ENCODE data around the gene AGPS.
A peak's percentile ranks its signal among the peaks of the same experiment; 100 is the strongest.

The AGPS gene
- long read RNA-seq, full-length matches to known transcripts: 58 of 71 reads
- long read RNA-seq, partial matches to known transcripts: 4 of 71 reads
- long read RNA-seq, other reads (novel, unspliced or antisense): 9 of 71 reads

DNA sequence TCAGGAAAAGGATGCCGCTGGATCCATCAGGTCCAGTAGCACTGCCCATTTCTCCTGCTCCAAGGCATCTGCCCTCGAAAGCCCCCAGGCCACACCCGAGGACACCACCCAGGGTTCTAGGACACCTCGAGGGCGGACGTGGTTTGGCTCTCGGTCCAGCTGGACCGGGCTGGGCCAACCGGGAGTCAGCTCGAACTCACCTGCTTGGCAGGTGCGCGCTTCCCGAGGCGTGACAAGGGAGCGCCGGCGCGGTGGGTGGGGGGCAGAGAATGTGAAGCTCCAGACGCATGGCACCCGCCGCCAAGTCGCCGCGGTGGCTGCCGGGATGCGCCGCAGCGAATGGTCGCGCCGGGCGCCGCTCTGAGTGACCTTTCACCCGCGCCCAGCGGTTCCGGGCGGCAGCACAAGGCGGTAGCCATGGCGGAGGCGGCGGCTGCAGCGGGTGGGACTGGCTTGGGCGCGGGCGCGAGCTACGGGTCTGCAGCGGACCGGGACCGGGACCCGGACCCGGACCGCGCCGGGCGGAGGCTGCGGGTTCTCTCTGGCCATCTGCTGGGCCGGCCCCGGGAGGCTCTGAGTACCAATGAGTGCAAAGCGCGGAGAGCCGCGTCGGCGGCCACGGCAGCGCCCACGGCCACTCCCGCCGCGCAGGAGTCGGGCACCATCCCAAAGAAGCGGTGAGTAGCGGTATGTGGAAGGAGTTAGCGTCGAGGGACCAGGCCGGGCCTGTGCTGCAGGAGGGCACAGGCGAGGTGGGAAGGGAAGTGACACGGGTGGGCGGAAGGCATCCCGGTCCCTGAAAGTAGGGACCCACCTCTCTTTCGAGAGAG lies at the start of gene AGPS:
TSS of gene AGPS (plus strand) at position 401 of the 830 bp plus-strand sequence. CDS start at position 418, 17 bp downstream.
- TF ChIP-seq SPI1 (IDR thresholded peaks at IDR 0.05; ENCODE audit: borderline replicate concordance, low read depth): peak; percentile 41; the same call in 1 of the 2 replicates
- no peak for TF ChIP-seq GABPA (IDR thresholded peaks at IDR 0.05; ENCODE audit: low read depth)
- TF ChIP-seq POLR2AphosphoS5 (IDR thresholded peaks at IDR 0.05; ENCODE audit: low read depth): peak; percentile 78
- no peak for TF ChIP-seq CTCF (IDR thresholded peaks at IDR 0.05; ENCODE audit: insufficient read depth, low read length)
- TF ChIP-seq, protein P1, sequence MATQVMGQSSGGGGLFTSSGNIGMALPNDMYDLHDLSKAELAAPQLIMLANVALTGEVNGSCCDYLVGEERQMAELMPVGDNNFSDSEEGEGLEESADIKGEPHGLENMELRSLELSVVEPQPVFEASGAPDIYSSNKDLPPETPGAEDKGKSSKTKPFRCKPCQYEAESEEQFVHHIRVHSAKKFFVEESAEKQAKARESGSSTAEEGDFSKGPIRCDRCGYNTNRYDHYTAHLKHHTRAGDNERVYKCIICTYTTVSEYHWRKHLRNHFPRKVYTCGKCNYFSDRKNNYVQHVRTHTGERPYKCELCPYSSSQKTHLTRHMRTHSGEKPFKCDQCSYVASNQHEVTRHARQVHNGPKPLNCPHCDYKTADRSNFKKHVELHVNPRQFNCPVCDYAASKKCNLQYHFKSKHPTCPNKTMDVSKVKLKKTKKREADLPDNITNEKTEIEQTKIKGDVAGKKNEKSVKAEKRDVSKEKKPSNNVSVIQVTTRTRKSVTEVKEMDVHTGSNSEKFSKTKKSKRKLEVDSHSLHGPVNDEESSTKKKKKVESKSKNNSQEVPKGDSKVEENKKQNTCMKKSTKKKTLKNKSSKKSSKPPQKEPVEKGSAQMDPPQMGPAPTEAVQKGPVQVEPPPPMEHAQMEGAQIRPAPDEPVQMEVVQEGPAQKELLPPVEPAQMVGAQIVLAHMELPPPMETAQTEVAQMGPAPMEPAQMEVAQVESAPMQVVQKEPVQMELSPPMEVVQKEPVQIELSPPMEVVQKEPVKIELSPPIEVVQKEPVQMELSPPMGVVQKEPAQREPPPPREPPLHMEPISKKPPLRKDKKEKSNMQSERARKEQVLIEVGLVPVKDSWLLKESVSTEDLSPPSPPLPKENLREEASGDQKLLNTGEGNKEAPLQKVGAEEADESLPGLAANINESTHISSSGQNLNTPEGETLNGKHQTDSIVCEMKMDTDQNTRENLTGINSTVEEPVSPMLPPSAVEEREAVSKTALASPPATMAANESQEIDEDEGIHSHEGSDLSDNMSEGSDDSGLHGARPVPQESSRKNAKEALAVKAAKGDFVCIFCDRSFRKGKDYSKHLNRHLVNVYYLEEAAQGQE (IDR thresholded peaks at IDR 0.05; ENCODE audit: insufficient replicate concordance, low read depth): peak; percentile 47
- Histone ChIP-seq H3K27me3 (ENCODE audit: insufficient read depth, poor library complexity, severe bottlenecking) (no peaks in the 10 kb centered on the region), H3K4me3 (replicated peaks; ENCODE audit: insufficient read depth, low read length) (peak within 1 kb of the TSS; percentile 75), H3K27ac (replicated peaks) (peak within 1 kb of the TSS; percentile 84)
- DNase-seq (ENCODE audit: low read depth in 1 of 2, low spot score in 1 of 2): peak; percentile 45 to 74

DNA sequence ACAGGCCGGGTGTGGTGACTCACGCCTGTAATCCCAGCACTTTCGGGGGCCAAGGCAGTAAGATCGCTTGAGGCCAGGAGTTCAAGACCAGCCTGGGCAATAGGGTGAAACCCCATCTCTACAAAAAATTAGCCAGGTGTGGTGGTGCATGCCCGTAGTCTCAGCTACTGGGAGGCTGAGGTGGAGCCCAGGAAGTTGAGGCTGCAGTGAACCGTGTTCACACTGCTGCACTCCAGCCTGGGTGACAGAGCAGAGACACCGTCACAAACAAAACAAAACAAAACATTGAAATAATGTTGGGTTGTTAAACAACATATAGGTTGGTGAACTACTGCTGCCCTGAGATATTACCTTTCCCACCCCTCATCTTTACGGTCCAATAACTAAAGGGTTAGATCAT lies 48.8 kb upstream of the AGPS start:
- TF ChIP-seq GABPA (IDR thresholded peaks at IDR 0.05; ENCODE audit: low read depth): no peak
- Histone ChIP-seq H3K27ac (replicated peaks) (no peak overlapping the region), H3K4me3 (replicated peaks; ENCODE audit: insufficient read depth, low read length) (no peak overlapping the region), H3K27me3 (ENCODE audit: insufficient read depth, poor library complexity, severe bottlenecking) (no peaks in the 10 kb centered on the region)
- DNase-seq (ENCODE audit: low read depth in 1 of 2, low spot score in 1 of 2): no peak

DNA sequence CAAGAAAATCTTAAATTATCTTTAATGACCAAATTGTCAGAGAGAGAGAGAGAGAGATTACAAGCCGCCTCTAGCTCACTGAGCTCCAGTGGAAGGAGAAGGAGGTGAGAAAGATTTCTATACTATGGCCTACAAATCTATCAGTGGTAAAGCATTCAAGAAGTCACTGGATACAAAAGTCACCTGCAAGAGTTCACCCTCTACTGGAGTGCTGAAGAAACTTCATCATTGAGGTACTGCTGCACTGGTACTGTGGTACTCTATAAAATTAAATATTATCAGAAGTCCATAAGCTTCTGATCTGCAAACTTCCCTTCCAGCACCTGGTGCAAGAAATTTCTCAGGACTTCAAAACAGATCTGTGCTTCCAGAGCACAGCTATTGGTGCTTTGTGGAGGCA lies 48.3 kb upstream of the AGPS start:
- DNase-seq (ENCODE audit: low read depth in 1 of 2, low spot score in 1 of 2): no peak
- H3K27ac ChIP-seq (replicated peaks): no peak overlapping the region
- TF ChIP-seq, protein P1 (IDR thresholded peaks at IDR 0.05; ENCODE audit: insufficient replicate concordance, low read depth): no peak
- TF ChIP-seq SPI1 (IDR thresholded peaks at IDR 0.05; ENCODE audit: borderline replicate concordance, low read depth): no peak
- TF ChIP-seq GABPA (IDR thresholded peaks at IDR 0.05; ENCODE audit: low read depth): no peak
- TF ChIP-seq POLR2AphosphoS5 (IDR thresholded peaks at IDR 0.05; ENCODE audit: low read depth): no peak
- no peak for TF ChIP-seq CTCF (IDR thresholded peaks at IDR 0.05; ENCODE audit: insufficient read depth, low read length)
- no peak overlapping the region for H3K4me3 ChIP-seq (replicated peaks; ENCODE audit: insufficient read depth, low read length)
- H3K27me3 ChIP-seq (ENCODE audit: insufficient read depth, poor library complexity, severe bottlenecking): no peaks in the 10 kb centered on the region

GRCh38 chr2:177346192-177346591 lies 46.4 kb upstream of the AGPS start:
- Histone ChIP-seq H3K4me3 (replicated peaks; ENCODE audit: insufficient read depth, low read length) (no peak overlapping the region), H3K27me3 (ENCODE audit: insufficient read depth, poor library complexity, severe bottlenecking) (no peaks in the 10 kb centered on the region), H3K27ac (replicated peaks) (no peak overlapping the region)
- DNase-seq (ENCODE audit: low read depth in 1 of 2, low spot score in 1 of 2): no peak
- no peak for TF ChIP-seq GABPA (IDR thresholded peaks at IDR 0.05; ENCODE audit: low read depth)
